ENCODE data around the gene PKNOX2.

The PKNOX2 gene

DNA sequence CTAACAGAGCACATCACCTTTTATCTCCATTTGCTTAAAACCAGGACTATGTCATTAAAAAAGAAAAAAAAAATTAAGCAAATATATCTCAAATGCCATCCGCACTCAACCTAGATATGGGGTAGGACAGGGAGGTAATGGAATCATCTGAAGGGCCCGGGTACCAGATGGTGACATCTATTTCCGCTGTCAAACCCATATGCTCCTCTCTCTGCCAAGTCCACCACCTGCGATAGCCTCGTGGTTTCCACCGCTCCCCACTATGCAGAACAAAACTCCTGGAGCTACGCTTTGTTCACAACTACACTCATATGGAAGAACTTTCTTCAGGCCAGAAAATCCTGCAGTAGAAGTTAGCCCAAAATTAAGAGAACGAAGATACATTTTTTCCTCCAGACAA is 300.1 kb downstream of the PKNOX2 start:
- peaks cover 27 to 42% of the 10 kb centered on the region in 2 donors for H3K27me3 Mint-ChIP-seq
- no peak overlapping the region for H3K27ac Mint-ChIP-seq
- no peaks in the 10 kb centered on the region for H3K4me1 Mint-ChIP-seq
- H3K9me3 Mint-ChIP-seq: no peaks in the 10 kb centered on the region
- H3K4me3 Mint-ChIP-seq: no peak overlapping the region
- DNase-seq (no peak), ATAC-seq (replicated peaks) (no peak)
- H3K36me3 Mint-ChIP-seq: no peaks in the 10 kb centered on the region

- Mint-ChIP-seq H3K4me3 (no peak overlapping the region), H3K9me3 (no peaks in the 10 kb centered on the region), H3K36me3 (no peaks in the 10 kb centered on the region), H3K27me3 (peaks cover 33 to 47% of the 10 kb centered on the region in 2 donors), H3K4me1 (no peaks in the 10 kb centered on the region), H3K27ac (no peak overlapping the region)
- no peak for ATAC-seq (replicated peaks)
- no peak for DNase-seq
Observed at GRCh38 chr11:125465255-125465654, 300.7 kb downstream of the PKNOX2 start.

DNA sequence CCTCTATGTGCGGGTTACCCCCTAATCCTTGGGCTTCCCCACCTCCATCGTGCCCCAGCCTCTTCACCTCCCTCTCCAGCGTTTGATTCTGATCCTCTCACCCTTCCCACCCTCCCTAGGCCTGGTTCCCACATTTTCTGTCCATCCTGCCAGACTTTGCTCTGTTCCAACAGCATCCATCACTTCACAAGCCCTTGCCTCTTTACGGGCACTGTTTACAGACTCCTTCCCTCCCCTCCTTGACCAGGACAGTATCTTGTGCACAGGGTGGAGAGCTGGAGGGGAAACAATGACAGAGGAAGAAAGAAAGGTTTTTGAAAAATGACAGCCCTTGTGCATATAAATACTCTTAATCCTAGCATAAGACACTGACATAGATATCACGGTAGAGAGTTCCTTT is 301.1 kb downstream of the PKNOX2 start:
- no peaks in the 10 kb centered on the region for H3K9me3 Mint-ChIP-seq
- no peak for ATAC-seq (replicated peaks)
- no peak overlapping the region for H3K27ac Mint-ChIP-seq
- H3K4me1 Mint-ChIP-seq: no peaks in the 10 kb centered on the region
- H3K27me3 Mint-ChIP-seq: peaks cover 37 to 50% of the 10 kb centered on the region in 2 donors
- H3K4me3 Mint-ChIP-seq: no peak overlapping the region
- H3K36me3 Mint-ChIP-seq: no peaks in the 10 kb centered on the region
- no peak for DNase-seq

DNA sequence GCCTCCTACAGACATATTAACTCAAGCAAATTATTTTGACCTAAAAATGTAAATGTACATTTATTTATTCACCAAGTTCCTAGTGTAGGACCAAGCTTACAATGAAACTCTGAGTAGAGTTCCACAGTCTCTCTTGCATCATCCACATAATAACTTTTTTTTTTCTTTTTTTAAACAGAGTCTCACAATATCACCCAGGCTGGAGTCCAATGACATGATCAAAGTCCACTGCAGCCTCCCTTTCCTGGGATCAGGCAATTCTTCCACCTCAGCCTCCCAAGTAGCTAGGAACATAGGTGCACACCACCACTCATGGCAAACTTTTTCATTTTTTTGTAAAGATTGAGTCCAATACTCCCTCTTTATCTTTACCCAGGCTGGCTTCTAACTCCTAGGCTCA is 303.5 kb downstream of the PKNOX2 start:
- DNase-seq (no peak), ATAC-seq (replicated peaks) (no peak)
- no peak overlapping the region for H3K27ac Mint-ChIP-seq
- no peak overlapping the region for H3K4me3 Mint-ChIP-seq
- H3K36me3 Mint-ChIP-seq: no peaks in the 10 kb centered on the region
- no peaks in the 10 kb centered on the region for H3K9me3 Mint-ChIP-seq
- no peaks in the 10 kb centered on the region for H3K4me1 Mint-ChIP-seq
- peaks cover 45 to 50% of the 10 kb centered on the region in 2 donors for H3K27me3 Mint-ChIP-seq

DNA sequence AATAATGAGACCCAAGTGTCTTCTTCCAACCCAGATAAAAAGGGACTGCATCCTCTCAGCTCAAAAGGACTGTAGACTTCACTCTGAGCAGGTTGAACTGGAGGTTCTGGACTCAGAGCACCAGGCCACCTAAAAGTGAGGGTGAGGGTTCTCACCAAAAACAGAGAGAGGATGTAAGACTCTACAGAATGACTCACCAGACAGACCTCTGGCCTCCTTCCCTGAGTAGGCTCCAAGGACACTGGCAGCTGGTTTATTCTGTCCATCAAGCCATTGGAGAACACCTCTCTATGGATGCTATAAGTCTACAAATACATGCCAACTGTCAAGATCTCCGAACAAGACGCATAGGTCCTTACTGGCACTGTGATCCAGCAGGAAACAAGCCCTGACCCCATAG is 304.3 kb downstream of the PKNOX2 start:
- Mint-ChIP-seq H3K27ac (no peak overlapping the region), H3K27me3 (peaks cover 39 to 43% of the 10 kb centered on the region in 2 donors)
- no peak for ATAC-seq (replicated peaks)

GRCh38 chr11:125470355-125470754 is 305.8 kb downstream of the PKNOX2 start:
- no peaks in the 10 kb centered on the region for H3K36me3 Mint-ChIP-seq
- peaks cover 35 to 37% of the 10 kb centered on the region in 2 donors for H3K27me3 Mint-ChIP-seq
- no peaks in the 10 kb centered on the region for H3K9me3 Mint-ChIP-seq
- no peak overlapping the region for H3K27ac Mint-ChIP-seq
- ATAC-seq (replicated peaks) (no peak), DNase-seq (no peak)
- no peaks in the 10 kb centered on the region for H3K4me1 Mint-ChIP-seq
- H3K4me3 Mint-ChIP-seq: no peak overlapping the region

More for the DNA sequence above, 304.3 kb downstream of the PKNOX2 start:
- Mint-ChIP-seq H3K4me3 (no peak overlapping the region), H3K36me3 (no peaks in the 10 kb centered on the region), H3K4me1 (no peaks in the 10 kb centered on the region), H3K9me3 (no peaks in the 10 kb centered on the region)
- no peak for DNase-seq

DNA sequence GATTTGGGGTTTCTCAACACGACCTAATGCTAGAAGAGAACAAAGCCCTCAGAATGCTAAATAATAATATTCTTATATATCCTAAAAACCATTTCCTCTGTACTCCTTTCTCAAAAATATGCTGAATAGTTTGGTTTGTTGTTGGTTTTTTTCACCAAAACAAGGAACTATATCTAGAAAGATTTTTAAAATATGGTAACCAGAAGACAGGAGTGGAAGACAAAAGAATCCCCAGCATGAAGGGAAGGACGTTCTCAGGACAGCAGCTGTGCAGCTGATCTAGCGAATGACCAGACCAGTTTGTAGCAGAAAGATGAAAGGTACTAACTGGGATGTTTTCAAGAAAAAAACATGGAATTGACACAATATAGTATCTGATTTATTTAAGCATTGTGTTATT is 312.2 kb downstream of the PKNOX2 start:
- Mint-ChIP-seq H3K27ac (no peak overlapping the region), H3K9me3 (no peaks in the 10 kb centered on the region), H3K4me1 (no peaks in the 10 kb centered on the region), H3K4me3 (no peak overlapping the region), H3K27me3 (peaks cover 11 to 28% of the 10 kb centered on the region in 2 donors), H3K36me3 (no peaks in the 10 kb centered on the region)
- ATAC-seq (replicated peaks) (no peak), DNase-seq (no peak)

- Mint-ChIP-seq H3K27ac (no peak overlapping the region), H3K4me1 (no peaks in the 10 kb centered on the region), H3K9me3 (no peaks in the 10 kb centered on the region), H3K4me3 (no peak overlapping the region), H3K27me3 (peaks cover 18 to 37% of the 10 kb centered on the region in 2 donors), H3K36me3 (no peaks in the 10 kb centered on the region)
- DNase-seq (no peak), ATAC-seq (replicated peaks) (no peak)
Observed at GRCh38 chr11:125479137-125479536, 314.6 kb downstream of the PKNOX2 start.

- Mint-ChIP-seq H3K36me3 (no peaks in the 10 kb centered on the region), H3K27me3 (peaks cover 19 to 23% of the 10 kb centered on the region in 2 donors), H3K27ac (no peak overlapping the region), H3K9me3 (no peaks in the 10 kb centered on the region), H3K4me3 (no peak overlapping the region), H3K4me1 (no peaks in the 10 kb centered on the region)
- ATAC-seq (replicated peaks): no peak
- DNase-seq: no peak
Observed at GRCh38 chr11:125481531-125481930, 317.0 kb downstream of the PKNOX2 start.
